ENCODE results near the gene RIPOR3.

Gene RIPOR3

DNA sequence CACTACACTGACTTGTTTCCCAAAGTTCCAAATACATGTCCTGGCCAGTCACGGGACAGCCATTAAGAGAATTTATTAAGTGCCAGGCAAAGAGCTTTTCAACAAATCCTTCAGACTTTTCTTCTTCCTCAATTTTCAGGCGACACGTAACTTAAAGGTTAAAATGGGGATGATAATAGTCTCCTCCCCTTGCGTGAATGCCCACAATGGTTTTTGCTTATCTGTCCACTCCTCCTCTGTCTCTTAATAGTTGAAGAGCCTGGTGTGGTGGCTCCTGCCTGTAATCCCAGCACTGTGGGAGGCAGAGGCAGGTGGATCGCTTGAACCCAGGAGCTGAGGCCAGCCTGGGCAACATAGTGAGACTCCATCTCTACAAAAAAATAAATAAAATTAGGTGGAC is 28.7 kb upstream of the RIPOR3 start:
- H3K9ac ChIP-seq (ENCODE audit: low read length) = no peak overlapping the region
- H2AFZ ChIP-seq (ENCODE audit: low read depth, low read length) = no peak overlapping the region
- peaks cover 3% of the 10 kb centered on the region; the same call in 1 of the 2 replicates for H3K4me1 ChIP-seq (ENCODE audit: low read length)

DNA sequence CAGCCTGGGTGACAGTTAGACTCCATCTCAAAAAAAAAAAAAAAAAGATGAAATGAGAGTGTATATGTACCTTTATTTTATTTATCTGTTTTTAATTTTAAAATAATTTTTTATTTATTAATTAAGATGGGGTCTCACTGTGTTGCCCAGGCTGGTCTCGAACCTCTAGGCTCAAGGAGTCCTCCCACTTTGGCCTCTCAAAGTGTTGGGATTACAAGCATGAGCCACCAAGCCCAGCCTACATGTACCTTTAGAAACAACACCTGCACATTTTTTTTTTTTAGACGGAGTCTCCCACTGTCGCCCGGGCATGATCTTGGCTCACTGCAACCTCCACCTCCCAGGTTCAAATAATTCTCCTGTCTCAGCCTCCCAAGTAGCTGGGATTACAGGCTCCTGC is 28.0 kb upstream of the RIPOR3 start:
- TF ChIP-seq EZH2phosphoT487 (IDR thresholded peaks at IDR 0.05; ENCODE audit: low read depth) (no peak), CTCF (IDR thresholded peaks at IDR 0.05; ENCODE audit: low read depth, low read length) (no peak)
- Histone ChIP-seq H3K36me3 (replicated peaks; ENCODE audit: low read depth, low read length) (no peaks in the 10 kb centered on the region), H3K27me3 (ENCODE audit: low read depth, low read length) (peaks cover 8% of the 10 kb centered on the region), H4K20me1 (ENCODE audit: insufficient read depth, low read length) (no peaks in the 10 kb centered on the region), H3K4me1 (ENCODE audit: low read length) (no peaks in the 10 kb centered on the region), H3K4me2 (ENCODE audit: low read length) (no peak overlapping the region), H3K4me3 (ENCODE audit: low read length) (no peak overlapping the region), H3K9ac (ENCODE audit: low read length) (no peak overlapping the region), H2AFZ (ENCODE audit: low read depth, low read length) (no peak overlapping the region), H3K9me3 (ENCODE audit: insufficient read depth, low read length) (no peaks in the 10 kb centered on the region), H3K27ac (ENCODE audit: low read length) (no peak overlapping the region), H3K79me2 (ENCODE audit: low read length) (no peaks in the 10 kb centered on the region)

More for the DNA sequence above, 28.7 kb upstream of the RIPOR3 start:
- TF ChIP-seq EZH2phosphoT487 (IDR thresholded peaks at IDR 0.05; ENCODE audit: low read depth) = no peak
- TF ChIP-seq CTCF (IDR thresholded peaks at IDR 0.05; ENCODE audit: low read depth, low read length) = no peak
- Histone ChIP-seq H3K4me3 (ENCODE audit: low read length) (no peak overlapping the region), H3K4me2 (ENCODE audit: low read length) (no peak overlapping the region), H3K27me3 (ENCODE audit: low read depth, low read length) (peaks cover 8% of the 10 kb centered on the region), H4K20me1 (ENCODE audit: insufficient read depth, low read length) (no peaks in the 10 kb centered on the region), H3K9me3 (ENCODE audit: insufficient read depth, low read length) (no peaks in the 10 kb centered on the region), H3K27ac (ENCODE audit: low read length) (no peak overlapping the region), H3K36me3 (replicated peaks; ENCODE audit: low read depth, low read length) (no peaks in the 10 kb centered on the region), H3K79me2 (ENCODE audit: low read length) (no peaks in the 10 kb centered on the region)

DNA sequence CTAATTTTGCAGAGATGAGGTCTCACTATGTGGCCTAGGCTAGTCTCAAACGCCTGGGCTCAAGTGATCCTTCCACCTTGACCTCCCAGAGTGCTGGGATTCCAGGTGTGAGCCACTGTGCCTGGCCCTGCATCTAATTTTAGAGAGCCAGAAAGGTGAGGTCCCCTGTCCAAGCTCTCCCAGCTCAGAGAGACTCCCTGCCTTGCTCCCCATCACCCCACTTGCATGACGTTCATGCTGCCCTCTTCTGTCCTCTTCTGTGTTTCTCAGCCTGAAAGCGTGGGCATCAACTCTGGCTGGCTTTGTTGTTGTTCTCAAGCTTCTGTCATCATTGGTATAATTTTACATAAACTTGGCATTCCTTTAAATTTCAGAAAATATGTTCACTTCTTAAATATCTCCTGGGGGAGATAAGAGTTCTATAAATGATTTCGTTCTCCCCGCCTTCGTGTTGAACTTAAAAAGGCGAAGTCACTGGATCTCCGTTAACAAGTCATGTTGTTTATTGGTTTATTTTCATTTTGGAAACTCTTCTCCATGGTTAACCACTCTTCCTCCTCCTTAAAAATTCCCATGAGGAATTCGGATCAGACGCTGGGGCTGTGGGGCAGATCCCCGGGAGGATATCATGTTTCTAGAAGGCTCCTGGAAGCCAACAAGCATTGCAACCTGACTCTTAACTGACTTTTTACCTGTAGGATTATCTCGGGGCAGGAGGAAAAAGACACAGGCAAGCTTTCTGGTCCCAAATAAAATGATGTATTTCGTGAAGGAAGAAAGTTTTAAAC is 26.8 kb upstream of the RIPOR3 start:
- Histone ChIP-seq H3K9ac (ENCODE audit: low read length) (no peak overlapping the region), H3K4me3 (ENCODE audit: low read length) (no peak overlapping the region), H4K20me1 (ENCODE audit: insufficient read depth, low read length) (no peaks in the 10 kb centered on the region), H3K27me3 (ENCODE audit: low read depth, low read length) (peaks cover 14% of the 10 kb centered on the region), H3K27ac (ENCODE audit: low read length) (no peak overlapping the region), H3K4me1 (ENCODE audit: low read length) (no peaks in the 10 kb centered on the region), H3K79me2 (ENCODE audit: low read length) (no peaks in the 10 kb centered on the region), H2AFZ (ENCODE audit: low read depth, low read length) (no peak overlapping the region), H3K9me3 (ENCODE audit: insufficient read depth, low read length) (no peaks in the 10 kb centered on the region), H3K36me3 (replicated peaks; ENCODE audit: low read depth, low read length) (no peaks in the 10 kb centered on the region), H3K4me2 (ENCODE audit: low read length) (no peak overlapping the region)
- TF ChIP-seq EZH2phosphoT487 (IDR thresholded peaks at IDR 0.05; ENCODE audit: low read depth) (no peak), CTCF (IDR thresholded peaks at IDR 0.05; ENCODE audit: low read depth, low read length) (peak; percentile 43)

DNA sequence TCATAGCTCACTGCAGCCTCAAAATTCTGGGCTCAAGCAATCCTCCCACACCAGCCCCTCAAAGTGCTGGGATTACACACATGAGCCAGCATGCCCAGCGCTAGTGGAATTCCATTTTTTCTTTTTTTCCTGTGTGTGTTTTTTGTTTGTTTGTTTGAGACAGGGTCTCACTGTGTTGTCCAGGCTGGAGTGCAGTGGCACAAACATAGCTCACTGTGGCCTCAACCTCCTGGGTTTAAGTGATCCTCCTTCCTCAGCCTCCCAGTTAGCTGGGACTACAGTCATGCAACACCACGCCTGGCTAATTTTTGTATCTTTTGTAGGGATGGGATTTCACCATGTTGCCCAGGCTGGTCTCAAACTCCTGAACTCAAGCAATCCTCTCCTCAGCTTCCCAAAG is 26.0 kb upstream of the RIPOR3 start:
- Histone ChIP-seq H3K4me1 (ENCODE audit: low read length) (no peaks in the 10 kb centered on the region), H3K4me3 (ENCODE audit: low read length) (no peak overlapping the region), H3K27me3 (ENCODE audit: low read depth, low read length) (peaks cover 14% of the 10 kb centered on the region), H4K20me1 (ENCODE audit: insufficient read depth, low read length) (no peaks in the 10 kb centered on the region), H3K79me2 (ENCODE audit: low read length) (no peaks in the 10 kb centered on the region), H3K27ac (ENCODE audit: low read length) (no peak overlapping the region), H3K9me3 (ENCODE audit: insufficient read depth, low read length) (no peaks in the 10 kb centered on the region), H3K9ac (ENCODE audit: low read length) (no peak overlapping the region), H3K36me3 (replicated peaks; ENCODE audit: low read depth, low read length) (no peaks in the 10 kb centered on the region), H3K4me2 (ENCODE audit: low read length) (no peak overlapping the region), H2AFZ (ENCODE audit: low read depth, low read length) (no peak overlapping the region)
- no peak for TF ChIP-seq CTCF (IDR thresholded peaks at IDR 0.05; ENCODE audit: low read depth, low read length)
- TF ChIP-seq EZH2phosphoT487 (IDR thresholded peaks at IDR 0.05; ENCODE audit: low read depth) = no peak

All from OCI-LY3 (cell line).